Measurements from ENCODE around the gene THAP4.

- TF ChIP-seq CTCF (IDR thresholded peaks at IDR 0.05) (no peak), POLR2A (IDR thresholded peaks at IDR 0.05) (no peak)
Observed at GRCh38 chr2:241658296-241658695, 21.3 kb upstream of the THAP4 start.

Data from tibial nerve (tissue), 3 donors.